Gastrocnemius medialis (tissue), 4 donors: Measurements from ENCODE around the gene ZIC1.
A peak's percentile ranks its signal among the peaks of the same experiment; 100 is the strongest.

Source experiments
- CTCF ChIP-seq, 5 experiments: fragments of 450-650 bp in 3 of 5; fragments of 200-600 bp in 2 of 5; sonication (generic) in 2 of 5; IDR thresholded peaks in 4 of 5; conservative IDR thresholded peaks in 1 of 5; 1 replicate in 4 of 5; 2 replicates in 1 of 5; pipeline ENCODE4 v1.5.1; 2016 to 2019; ENCODE audit warnings: antibody characterized with exemption in 5 of 5, mild to moderate bottlenecking in 3 of 5, moderate library complexity in 3 of 5
- POLR2A ChIP-seq, 2 donors: fragments of 450-650 bp; IDR thresholded peaks; one replicate each; pipeline ENCODE4 v1.6.1; 2017; ENCODE audit warnings: antibody characterized with exemption in 2 of 2, mild to moderate bottlenecking in 2 of 2, moderate library complexity in 2 of 2

- TF ChIP-seq CTCF (IDR thresholded peaks at IDR 0.05 in 4 of 5, conservative IDR thresholded peaks at IDR 0.05 in 1 of 5), result peak in 1 of 5 experiments; percentile 8
- TF ChIP-seq POLR2A (IDR thresholded peaks at IDR 0.05), result no peak
Measured at GRCh38 chr3:147415874-147416273, 6.7 kb downstream of the ZIC1 start.
